ENCODE measurements around the gene FGG. TPM values are rescaled to one million over a fixed set of nuclear protein-coding genes. Genes with fewer than 3 reads are reported as not detected.

Gene FGG
- total RNA-seq, 1 donor from 2014 or later, result 236 TPM

DNA sequence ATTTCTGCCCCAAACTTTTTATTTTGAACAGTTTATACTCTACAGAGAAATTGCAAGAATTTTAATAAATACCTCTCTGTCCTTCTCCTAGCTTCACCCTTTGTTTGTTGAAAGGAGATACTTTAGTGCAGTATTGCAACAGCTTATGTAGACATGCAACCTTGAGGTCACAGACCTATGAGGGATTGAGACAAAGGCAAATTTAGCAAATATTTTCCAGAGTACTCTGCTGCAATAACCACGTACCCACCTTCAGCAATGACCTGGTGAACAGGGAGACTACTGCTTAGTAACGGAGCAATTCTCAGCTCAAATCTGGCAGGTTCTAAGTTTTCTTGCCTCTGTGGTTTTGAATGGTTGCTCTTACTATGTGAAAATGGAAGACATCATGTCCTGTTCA is 35.1 kb downstream of the FGG start:
- no peak for ATAC-seq
- intact Hi-C loops (cut with DNase I), result no loop called here

GRCh38 chr4:154574311-154574710 is 38.1 kb downstream of the FGG start:
- Histone ChIP-seq H3K27ac (no peak overlapping the region), H3K36me3 (no peaks in the 10 kb centered on the region), H3K9me3 (no peaks in the 10 kb centered on the region), H3K4me3 (no peak overlapping the region), H3K27me3 (ENCODE audit: low read depth) (no peaks in the 10 kb centered on the region), H3K4me1 (no peaks in the 10 kb centered on the region)
- no peak for ATAC-seq
- intact Hi-C loops (cut with DNase I), result no loop called here
- no peak for TF ChIP-seq CTCF (IDR thresholded peaks at IDR 0.05)
- no peak for DNase-seq

More for the DNA sequence above, 35.1 kb downstream of the FGG start:
- Histone ChIP-seq H3K4me3 (no peak overlapping the region), H3K4me1 (no peaks in the 10 kb centered on the region), H3K36me3 (no peaks in the 10 kb centered on the region), H3K9me3 (no peaks in the 10 kb centered on the region), H3K27me3 (ENCODE audit: low read depth) (no peaks in the 10 kb centered on the region), H3K27ac (no peak overlapping the region)
- TF ChIP-seq CTCF (IDR thresholded peaks at IDR 0.05), result no peak
- no peak for DNase-seq

DNA sequence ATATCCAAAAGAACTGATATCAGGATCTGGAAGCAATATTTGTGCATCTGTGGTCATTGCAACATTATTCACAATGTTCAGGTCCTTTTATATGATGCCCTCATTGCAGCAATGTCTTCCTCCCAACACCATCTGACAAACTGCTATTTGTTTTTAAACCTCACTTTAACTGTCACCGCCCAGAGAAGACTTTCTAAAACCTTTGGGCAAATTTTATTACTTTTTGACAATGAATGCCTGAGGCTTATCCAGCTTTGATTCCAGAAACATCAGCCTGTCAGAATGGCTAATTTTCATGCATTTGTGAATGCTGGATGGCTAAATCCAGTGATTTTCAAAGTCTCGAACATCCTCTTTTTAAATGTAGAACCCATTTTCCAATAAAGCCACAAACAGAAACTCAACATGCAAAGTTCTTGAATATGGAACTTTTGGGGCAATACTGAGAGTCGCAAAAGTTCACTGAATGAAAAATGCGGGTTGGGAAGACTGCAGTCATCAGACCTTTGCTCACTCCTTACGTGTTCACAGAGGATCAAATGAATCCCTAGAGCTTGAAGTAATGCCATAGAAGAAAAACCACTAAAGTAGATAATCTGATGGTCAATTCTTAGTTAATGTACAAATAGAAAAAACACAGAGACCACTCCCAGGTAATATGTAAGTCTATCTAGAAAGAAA is 39.1 kb downstream of the FGG start:
- H3K27me3 ChIP-seq (ENCODE audit: low read depth), result no peaks in the 10 kb centered on the region
- intact Hi-C loops (cut with DNase I), result no loop called here
- ATAC-seq (no peak), DNase-seq (no peak)
- no peaks in the 10 kb centered on the region for H3K36me3 ChIP-seq
- H3K27ac ChIP-seq, result no peak overlapping the region
- TF ChIP-seq CTCF (IDR thresholded peaks at IDR 0.05), result no peak
- no peaks in the 10 kb centered on the region for H3K9me3 ChIP-seq
- H3K4me3 ChIP-seq, result no peak overlapping the region
- H3K4me1 ChIP-seq, result no peaks in the 10 kb centered on the region

DNA sequence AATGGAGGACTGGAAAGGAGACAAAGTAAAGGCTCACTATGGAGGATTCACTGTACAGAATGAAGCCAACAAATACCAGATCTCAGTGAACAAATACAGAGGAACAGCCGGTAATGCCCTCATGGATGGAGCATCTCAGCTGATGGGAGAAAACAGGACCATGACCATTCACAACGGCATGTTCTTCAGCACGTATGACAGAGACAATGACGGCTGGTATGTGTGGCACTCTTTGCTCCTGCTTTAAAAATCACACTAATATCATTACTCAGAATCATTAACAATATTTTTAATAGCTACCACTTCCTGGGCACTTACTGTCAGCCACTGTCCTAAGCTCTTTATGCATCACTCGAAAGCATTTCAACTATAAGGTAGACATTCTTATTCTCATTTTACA is 42.9 kb downstream of the FGG start:
- H3K4me1 ChIP-seq, result no peaks in the 10 kb centered on the region
- no peak overlapping the region for H3K27ac ChIP-seq
- no peaks in the 10 kb centered on the region for H3K36me3 ChIP-seq
- no peaks in the 10 kb centered on the region for H3K27me3 ChIP-seq (ENCODE audit: low read depth)
- ATAC-seq (no peak), DNase-seq (no peak)
- no peaks in the 10 kb centered on the region for H3K9me3 ChIP-seq
- no peak for TF ChIP-seq CTCF (IDR thresholded peaks at IDR 0.05)
- intact Hi-C loops (cut with DNase I), result no loop called here
- H3K4me3 ChIP-seq, result no peak overlapping the region

DNA sequence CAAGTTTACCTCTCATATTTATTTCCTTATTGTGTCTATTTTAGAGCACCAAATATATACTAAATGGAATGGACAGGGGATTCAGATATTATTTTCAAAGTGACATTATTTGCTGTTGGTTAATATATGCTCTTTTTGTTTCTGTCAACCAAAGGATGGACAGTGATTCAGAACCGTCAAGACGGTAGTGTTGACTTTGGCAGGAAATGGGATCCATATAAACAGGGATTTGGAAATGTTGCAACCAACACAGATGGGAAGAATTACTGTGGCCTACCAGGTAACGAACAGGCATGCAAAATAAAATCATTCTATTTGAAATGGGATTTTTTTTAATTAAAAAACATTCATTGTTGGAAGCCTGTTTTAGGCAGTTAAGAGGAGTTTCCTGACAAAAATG is 43.4 kb downstream of the FGG start:
- Histone ChIP-seq H3K9me3 (no peaks in the 10 kb centered on the region), H3K36me3 (no peaks in the 10 kb centered on the region), H3K27me3 (ENCODE audit: low read depth) (no peaks in the 10 kb centered on the region), H3K27ac (no peak overlapping the region), H3K4me1 (no peaks in the 10 kb centered on the region), H3K4me3 (no peak overlapping the region)
- no peak for ATAC-seq
- intact Hi-C loops (cut with DNase I), result no loop called here
- no peak for TF ChIP-seq CTCF (IDR thresholded peaks at IDR 0.05)
- no peak for DNase-seq

Measured in lower lobe of right lung (tissue), 2 donors.